Right lobe of liver (tissue), 6 donors: ENCODE results near the gene CDKL4. TPM values are rescaled to one million over a fixed set of nuclear protein-coding genes. Genes with fewer than 3 reads are reported as not detected.

Experiments
- ATAC-seq, 4 donors: fragments of 200-7000 bp; cut with Tn5 transposase; one replicate each; pipeline ENCODE4 v1.9.1; 2020; ENCODE audit warnings: mild to moderate bottlenecking in 4 of 4, moderate library complexity in 4 of 4
- DNase-seq, 3 donors: peaks; one replicate each; pipeline ENCODE4 v3.0.0-alpha.2; 2020
- H3K27ac ChIP-seq, 3 donors: fragments of 200-600 bp; one replicate each; pipeline ENCODE4 v1.8.0; 2022
- H3K27me3 ChIP-seq, 2 donors: fragments of 200-600 bp; one replicate each; pipeline ENCODE4 v1.8.0; 2022
- H3K36me3 ChIP-seq, 4 donors: fragments of 200-600 bp; sonication (generic) in 1 of 4; one replicate each; pipeline versions ENCODE4 v1.5.1 to v1.8.0; 2017 to 2022; ENCODE audit warnings: control low read depth in 1 of 4
- H3K4me1 ChIP-seq, 4 donors: fragments of 200-600 bp; sonication (generic) in 1 of 4; one replicate each; pipeline versions ENCODE4 v1.5.1 to v1.8.0; 2017 to 2022; ENCODE audit warnings: control low read depth in 1 of 4
- H3K4me3 ChIP-seq, 3 donors: fragments of 200-600 bp; one replicate each; pipeline ENCODE4 v1.8.0; 2022
- H3K9me3 ChIP-seq, 4 donors: fragments of 200-600 bp; sonication (generic) in 1 of 4; one replicate each; pipeline versions ENCODE4 v1.5.1 to v1.8.0; 2017 to 2022; ENCODE audit warnings: control low read depth in 1 of 4
- CTCF ChIP-seq, 4 donors: fragments of 200-600 bp in 3 of 4; fragments of 450-650 bp in 1 of 4; IDR thresholded peaks; one replicate each; pipeline versions ENCODE4 v1.5.1 to v1.8.0; 2016 to 2022; ENCODE audit warnings: antibody characterized with exemption in 4 of 4, mild to moderate bottlenecking in 2 of 4
- POLR2A ChIP-seq: fragments of 450-650 bp; IDR thresholded peaks from one replicate; pipeline ENCODE4 v1.6.1; 2017; ENCODE audit warnings: antibody characterized with exemption, mild to moderate bottlenecking
- WGBS: methylation state at CpG from one replicate; pipeline ENCODE4 v1.1.6; 2018; ENCODE audit warnings: low coverage, low lambda C conversion rate; ENCODE audit not compliant: insufficient coverage; ENCODE audit errors: missing lambda C conversion rate; 5-methylcytosine and 5-hydroxymethylcytosine counted together
- intact Hi-C, 2 donors: fragments of 100-400 bp; cut with DNase I; formaldehyde crosslinking; loops; one replicate each; pipeline versions ENCODE4 v1.11.2 to v1.14.1; 2022
- total RNA-seq, 6 experiments: library from RNA; depleted of rRNA in 2 of 6; stranded (reverse); fragments of >200 nt in 2 of 6; fragmentation: NEBNext Ultra II Directional in 3 of 6; extraction: Animal tissue kit (Norgen Biotek cat#: 25700) in 3 of 6; gene quantifications; one replicate each; pipeline versions ENCODE4 v1.1.0 to v1.2.4, GENCODE V29; 2016 to 2023
- donor health status: DM: no; HTN: yes; CAD: no.
- donor health status: DM: no; HTN: no; CAD: no.
- donor health status: DM: no; HTN: no; CAD: no.
- donor health status: DM: no; HTN: yes; CAD: no.
- donor health status: DM: no; HTN: yes; CAD: no.

The CDKL4 gene
- total RNA-seq, 6 experiments from 2014 or later = 0.18 to 0.27 (median 0.25) TPM; not detected in 3

- 79% methylated on average over 2 of the region's 2 CpGs for WGBS
- Histone ChIP-seq H3K27ac (no peak overlapping the region), H3K9me3 (no peaks in the 10 kb centered on the region), H3K27me3 (no peaks in the 10 kb centered on the region), H3K4me3 (no peak overlapping the region), H3K4me1 (no peaks in the 10 kb centered on the region), H3K36me3 (peaks cover 0 to 13% (median 0%) of the 10 kb centered on the region in 4 donors)
- intact Hi-C loops = no loop called here
- TF ChIP-seq CTCF (IDR thresholded peaks at IDR 0.05) (no peak), POLR2A (no peak)
- ATAC-seq (no peak), DNase-seq (no peak)
Measured at GRCh38 chr2:39265315-39265714, 21.5 kb upstream of the CDKL4 start.

- intact Hi-C loops = no loop called here
- WGBS = 72% methylated on average over 1 of the region's 1 CpG
- Histone ChIP-seq H3K36me3 (peaks cover 0 to 17% (median 5%) of the 10 kb centered on the region in 4 donors), H3K4me3 (no peak overlapping the region), H3K4me1 (no peaks in the 10 kb centered on the region), H3K27ac (no peak overlapping the region), H3K9me3 (no peaks in the 10 kb centered on the region), H3K27me3 (no peaks in the 10 kb centered on the region)
- TF ChIP-seq CTCF (IDR thresholded peaks at IDR 0.05) (no peak), POLR2A (no peak)
- no peak for ATAC-seq
- DNase-seq = no peak
Measured at GRCh38 chr2:39264733-39265132, 21.0 kb upstream of the CDKL4 start.

GRCh38 chr2:39260087-39260486 is 16.3 kb upstream of the CDKL4 start:
- intact Hi-C loops = no loop called here
- H3K4me3 ChIP-seq = no peak overlapping the region
- no peak for ATAC-seq
- H3K4me1 ChIP-seq = no peaks in the 10 kb centered on the region
- peaks cover 0 to 28% (median 7%) of the 10 kb centered on the region in 4 donors for H3K36me3 ChIP-seq
- DNase-seq = no peak
- TF ChIP-seq POLR2A (no peak), CTCF (IDR thresholded peaks at IDR 0.05) (no peak)
- no peak overlapping the region for H3K27ac ChIP-seq
- 87% methylated on average over 4 of the region's 4 CpGs for WGBS
- no peaks in the 10 kb centered on the region for H3K27me3 ChIP-seq
- H3K9me3 ChIP-seq = no peaks in the 10 kb centered on the region

GRCh38 chr2:39256040-39256439 is 12.3 kb upstream of the CDKL4 start:
- DNase-seq (no peak), ATAC-seq (no peak)
- Histone ChIP-seq H3K36me3 (peaks cover 0 to 38% (median 16%) of the 10 kb centered on the region in 4 donors), H3K9me3 (peaks cover 0 to 6% (median 0%) of the 10 kb centered on the region in 4 donors), H3K4me1 (no peaks in the 10 kb centered on the region), H3K27ac (no peak overlapping the region), H3K4me3 (no peak overlapping the region), H3K27me3 (no peaks in the 10 kb centered on the region)
- TF ChIP-seq POLR2A (no peak), CTCF (IDR thresholded peaks at IDR 0.05) (no peak)
- intact Hi-C loops = no loop called here
